ENCODE measurements around the gene ACSF3.

ACSF3 gene

DNA sequence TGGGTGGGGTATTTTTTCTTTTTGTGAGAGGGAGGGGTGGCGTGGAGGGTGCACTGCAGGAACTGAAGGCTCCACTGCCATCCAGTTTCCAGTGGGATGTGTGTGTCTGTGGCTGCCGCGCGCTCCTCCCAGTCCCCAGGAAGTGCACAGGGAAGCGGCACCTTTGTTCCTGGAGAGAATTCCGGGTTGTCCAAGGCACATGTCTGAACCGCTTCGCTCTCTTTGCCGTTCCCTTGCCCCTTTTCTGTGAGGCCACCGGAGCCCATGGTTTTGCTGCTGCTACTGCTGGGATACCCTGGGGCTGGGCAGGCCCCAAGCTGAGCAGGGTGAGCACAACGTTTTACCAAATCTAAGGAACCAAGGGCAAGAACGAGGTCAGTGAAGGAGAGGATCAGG is 19.5 kb downstream of the ACSF3 start:
- no peak for DNase-seq

GRCh38 chr16:89113661-89114060 is 20.0 kb downstream of the ACSF3 start:
- DNase-seq, result no peak

- no peak for DNase-seq
Observed at GRCh38 chr16:89114159-89114981, 20.7 kb downstream of the ACSF3 start.

GRCh38 chr16:89115216-89115861 is 21.7 kb downstream of the ACSF3 start:
- DNase-seq, result peak; percentile 80

DNA sequence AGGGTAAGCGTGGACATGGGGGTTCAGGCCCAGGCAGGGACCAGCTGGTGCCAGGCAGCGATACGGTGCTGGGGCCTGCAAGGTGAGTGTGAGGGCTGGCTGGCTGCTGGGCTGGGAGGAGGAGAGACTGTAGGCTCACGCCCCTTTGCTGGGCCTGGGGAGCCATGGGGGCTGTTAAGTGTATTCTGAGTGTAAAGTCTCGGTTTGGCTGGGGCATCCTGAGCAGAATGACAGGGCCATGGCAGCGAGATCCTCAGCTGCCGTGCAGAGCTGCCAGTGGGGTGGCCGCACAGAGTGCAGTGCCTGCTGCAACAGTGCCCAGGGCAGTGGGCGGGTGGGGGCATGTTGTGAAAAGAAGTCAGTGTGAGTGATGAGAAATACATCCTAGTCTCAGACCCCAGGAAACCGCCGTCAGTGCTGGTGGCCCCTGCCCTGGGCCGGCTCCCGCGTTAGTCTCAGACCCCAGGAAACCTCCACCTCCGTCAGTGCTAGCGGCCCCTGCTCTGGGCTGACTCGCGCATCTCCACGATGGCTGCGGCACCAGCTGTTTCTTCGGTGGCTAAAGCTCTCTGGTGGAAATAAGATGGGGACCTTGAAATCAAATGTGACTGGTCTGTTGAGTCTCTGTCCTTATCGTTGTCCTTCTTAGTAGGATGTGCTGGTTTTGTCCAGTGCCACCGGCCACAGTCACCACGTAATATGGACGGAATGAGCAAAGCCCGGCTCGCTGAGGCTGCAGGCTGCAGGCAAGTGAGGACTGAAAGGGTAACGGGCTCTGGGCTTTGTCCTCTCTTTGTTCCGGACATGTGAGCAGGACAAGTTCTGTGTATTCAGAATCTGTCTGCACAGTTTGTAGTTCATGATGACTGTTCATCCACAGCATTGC is 22.9 kb downstream of the ACSF3 start:
- DNase-seq, result no peak

- DNase-seq, result no peak
Observed at GRCh38 chr16:89117227-89117974, 23.7 kb downstream of the ACSF3 start.

- DNase-seq, result no peak
Observed at GRCh38 chr16:89117975-89118289, 24.3 kb downstream of the ACSF3 start.

DNA sequence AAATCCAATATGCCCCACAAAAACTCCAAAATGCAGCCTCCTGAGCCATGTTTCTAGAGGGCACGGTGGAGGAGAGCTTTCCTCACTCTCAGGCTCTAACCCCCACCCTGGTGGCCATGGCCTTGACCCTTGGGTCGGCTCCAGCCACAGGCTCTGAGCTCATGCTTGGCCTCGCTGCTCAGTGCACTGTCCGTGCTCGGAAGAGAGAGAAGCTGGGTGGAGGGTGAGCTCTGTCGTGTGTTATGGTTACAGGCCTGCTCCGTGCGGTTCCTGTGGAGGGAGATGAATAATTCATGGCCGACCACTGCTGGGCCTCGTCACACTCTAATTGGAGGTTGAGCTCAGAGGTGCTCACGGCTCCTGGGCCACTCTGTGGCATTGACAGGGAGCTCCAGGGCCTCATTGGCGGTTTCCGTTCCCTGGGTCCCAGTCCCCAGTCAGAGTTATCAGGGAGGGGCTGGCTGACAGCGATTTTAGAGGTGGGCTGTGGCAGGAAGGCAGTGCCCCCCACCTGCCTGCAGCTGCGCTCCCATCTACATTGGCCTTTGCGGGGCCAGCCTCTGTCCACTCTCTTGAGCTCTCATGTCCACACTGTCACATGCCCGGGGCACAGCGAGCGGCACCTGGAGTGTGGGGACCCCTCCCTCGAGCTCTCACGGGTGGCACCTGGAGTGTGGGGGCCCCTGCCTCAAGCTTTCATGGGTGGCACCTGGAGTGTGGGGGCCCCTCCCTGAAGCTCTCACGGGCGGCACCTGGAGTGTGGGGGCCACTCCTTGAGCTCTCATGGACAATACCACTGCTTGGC is 24.9 kb downstream of the ACSF3 start:
- DNase-seq, result peak; percentile 40

- DNase-seq, result no peak
Observed at GRCh38 chr16:89119166-89119621, 25.5 kb downstream of the ACSF3 start.

DNA sequence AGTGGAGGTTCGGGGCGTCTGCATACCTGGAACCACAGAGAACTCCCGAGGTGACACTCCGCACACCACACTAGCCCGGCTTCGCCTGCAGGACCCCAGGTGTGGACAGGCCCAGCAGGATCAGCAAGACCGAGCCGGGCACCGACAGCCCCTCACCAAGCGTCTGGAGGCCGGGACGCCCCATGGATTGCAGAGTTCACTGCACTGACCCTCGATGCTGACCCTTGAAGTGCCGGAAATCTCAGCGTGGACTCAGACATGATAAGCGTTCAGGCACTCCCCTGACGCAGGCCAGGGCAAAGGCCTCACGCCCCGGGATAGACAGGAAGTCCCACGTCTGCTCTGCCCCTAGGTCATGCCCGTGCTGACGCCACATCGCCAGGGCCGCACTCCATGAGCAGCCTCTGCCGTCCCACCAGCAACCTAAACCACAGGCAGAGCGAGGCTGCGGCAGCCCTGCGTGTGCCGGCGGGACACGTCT is 26.0 kb downstream of the ACSF3 start:
- no peak for DNase-seq

DNA sequence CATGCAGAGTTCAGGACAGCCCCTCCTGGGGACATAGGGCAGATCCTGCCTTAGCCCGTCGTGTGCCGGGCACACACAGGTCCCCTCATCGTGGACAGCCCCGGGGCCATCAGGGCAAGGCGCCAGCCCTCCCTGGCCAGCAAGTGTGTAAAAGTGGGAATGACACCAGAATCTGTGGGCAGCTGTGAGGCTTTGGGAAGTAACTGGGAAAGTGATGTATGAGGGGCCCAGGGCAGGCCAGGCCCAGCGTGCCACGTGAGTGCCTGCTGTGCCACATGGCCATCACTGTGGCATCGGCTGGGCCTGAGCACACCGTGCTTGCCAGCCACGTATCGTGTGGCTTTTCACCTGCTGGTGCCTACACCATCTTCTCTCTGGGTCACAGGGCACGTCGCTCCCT is 26.6 kb downstream of the ACSF3 start:
- DNase-seq, result no peak

- no peak for DNase-seq
Observed at GRCh38 chr16:89120921-89121351, 27.3 kb downstream of the ACSF3 start.

GRCh38 chr16:89121691-89122321 is 28.2 kb downstream of the ACSF3 start:
- no peak for DNase-seq

GRCh38 chr16:89122322-89122851 is 28.7 kb downstream of the ACSF3 start:
- no peak for DNase-seq

- DNase-seq, result no peak
Observed at GRCh38 chr16:89123001-89123830, 29.6 kb downstream of the ACSF3 start.

- no peak for DNase-seq
Observed at GRCh38 chr16:89123831-89124100, 30.1 kb downstream of the ACSF3 start.

DNA sequence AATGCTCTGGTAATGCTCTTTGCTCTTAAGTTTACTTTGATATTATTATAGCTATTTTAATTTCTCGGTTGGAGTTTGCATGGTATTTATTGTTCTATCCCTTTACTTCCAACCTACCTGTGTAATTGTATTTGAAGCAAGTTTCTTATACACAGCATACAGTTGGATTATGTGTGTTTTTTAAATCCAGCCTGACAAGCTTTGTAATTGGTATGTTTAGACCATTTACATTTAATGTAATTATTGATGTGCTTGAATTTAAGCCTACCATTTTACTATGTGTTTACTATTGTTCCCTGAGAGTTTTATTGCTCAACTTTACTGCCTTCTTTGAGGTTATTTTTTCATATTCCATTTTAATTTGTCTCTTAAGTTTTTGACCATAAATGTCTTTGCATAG is 35.7 kb downstream of the ACSF3 start:
- no peak for DNase-seq

- DNase-seq, result no peak
Observed at GRCh38 chr16:89130448-89130847, 36.8 kb downstream of the ACSF3 start.

GRCh38 chr16:89131783-89132182 is 38.1 kb downstream of the ACSF3 start:
- DNase-seq, result no peak
